Activated CD4-positive, alpha-beta T cell treated with anti-CD3 and anti-CD28 coated beads, Interleukin-2, amount 50 U/mL, for 48 hours (primary cell): Measurements from ENCODE around the gene GJD4.
A peak's percentile ranks its signal among the peaks of the same experiment; 100 is the strongest.

Experiments used
- DNase-seq, 2 experiments: peaks; one replicate each; pipeline ENCODE4 v3.0.0-alpha.2; 2020

GJD4 gene

GRCh38 chr10:35632027-35632426 is 26.9 kb downstream of the GJD4 start:
- DNase-seq = no peak

- no peak for DNase-seq
Measured at GRCh38 chr10:35633006-35633980, 28.2 kb downstream of the GJD4 start.

- DNase-seq = peak in 1 of 2 experiments; percentile 33
Measured at GRCh38 chr10:35635576-35635975, 30.4 kb downstream of the GJD4 start.

GRCh38 chr10:35636956-35637355 is 31.8 kb downstream of the GJD4 start:
- DNase-seq = no peak

GRCh38 chr10:35637462-35637861 is 32.3 kb downstream of the GJD4 start:
- no peak for DNase-seq

GRCh38 chr10:35638101-35638500 is 33.0 kb downstream of the GJD4 start:
- DNase-seq = no peak

GRCh38 chr10:35639021-35639727 is 34.0 kb downstream of the GJD4 start:
- no peak for DNase-seq

GRCh38 chr10:35639728-35640401 is 34.7 kb downstream of the GJD4 start:
- DNase-seq = peak in 1 of 2 experiments; percentile 12

GRCh38 chr10:35640474-35640873 is 35.3 kb downstream of the GJD4 start:
- peak; percentile 38 to 47 for DNase-seq

- DNase-seq = peak; percentile 50 to 61
Measured at GRCh38 chr10:35640951-35641675, 36.0 kb downstream of the GJD4 start.

- DNase-seq = peak; percentile 20 to 26
Measured at GRCh38 chr10:35641676-35642034, 36.5 kb downstream of the GJD4 start.

- DNase-seq = peak; percentile 79 to 84
Measured at GRCh38 chr10:35642035-35642792, 37.1 kb downstream of the GJD4 start, which contains the start of gene FZD8. Gene FZD8, minus strand, starts transcription at chr10:35642296. Its CDS starts 867 bp downstream, at chr10:35641429.

- DNase-seq = no peak
Measured at GRCh38 chr10:35642793-35643114, 37.6 kb downstream of the GJD4 start.

GRCh38 chr10:35643151-35644049 is 38.3 kb downstream of the GJD4 start:
- peak in 1 of 2 experiments; percentile 19 for DNase-seq

GRCh38 chr10:35644050-35644950 is 39.2 kb downstream of the GJD4 start:
- DNase-seq = peak in 1 of 2 experiments; percentile 11

- no peak for DNase-seq
Measured at GRCh38 chr10:35650894-35651293, 45.8 kb downstream of the GJD4 start.

GRCh38 chr10:35652824-35653223 is 47.7 kb downstream of the GJD4 start:
- no peak for DNase-seq

GRCh38 chr10:35657621-35658020 is 52.5 kb downstream of the GJD4 start:
- DNase-seq = no peak
